CD4-positive, alpha-beta T cell (primary cell): Measurements from ENCODE around the gene TSPAN15. TPM values are rescaled to one million over a fixed set of nuclear protein-coding genes. Genes with fewer than 3 reads are reported as not detected.

Source experiments
- ATAC-seq: fragments of 200-7000 bp; cut with Tn5 transposase; one replicate; pipeline ENCODE4 v1.10.0; 2022; ENCODE audit warnings: mild to moderate bottlenecking; ENCODE audit not compliant: poor library complexity
- CTCF ChIA-PET: fragments of 350-600 bp; sonication (Branson Sonifier 250); formaldehyde crosslinking; loops from one replicate; lab custom pipeline; 2021; ENCODE audit warnings: antibody characterized with exemption, inconsistent platforms; lab: Charles Lee
- POLR2A ChIA-PET: fragments of 350-600 bp; sonication (Branson Sonifier 250); formaldehyde crosslinking; loops from one replicate; lab custom pipeline; 2021; ENCODE audit warnings: antibody characterized with exemption, inconsistent platforms; lab: Charles Lee
- DNase-seq, 14 experiments: peaks; one replicate each; pipeline ENCODE4 v3.0.0-alpha.2; 2013 to 2020; ENCODE audit warnings: mixed read lengths in 2 of 14
- H3K27ac ChIP-seq, 2 donors: one replicate each; pipeline versions ENCODE4 v1.5.1 to v1.7.0; 2013; ENCODE audit warnings: low read length in 2 of 2, low read depth in 1 of 2, mild to moderate bottlenecking in 1 of 2
- H3K27me3 ChIP-seq, 2 experiments: 1 replicate in 1 of 2; 2 replicates in 1 of 2; pipeline versions ENCODE4 v1.6.1 to v1.7.0; 2013; ENCODE audit warnings: low read length in 2 of 2, control low read depth in 1 of 2, mild to moderate bottlenecking in 1 of 2, moderate library complexity in 1 of 2; ENCODE audit not compliant: insufficient read depth in 2 of 2, control insufficient read depth in 1 of 2
- H3K36me3 ChIP-seq: one replicate; pipeline ENCODE4 v1.6.1; 2013; ENCODE audit warnings: low read length, control low read depth; ENCODE audit not compliant: insufficient read depth
- H3K4me1 ChIP-seq: one replicate; pipeline ENCODE4 v1.6.1; 2013; ENCODE audit warnings: low read length, control low read depth; ENCODE audit not compliant: insufficient read depth
- H3K4me3 ChIP-seq: one replicate; pipeline ENCODE4 v1.5.1; 2013; ENCODE audit warnings: mild to moderate bottlenecking, low read length, moderate library complexity
- H3K9me3 ChIP-seq, 2 experiments: 1 replicate in 1 of 2; 2 replicates in 1 of 2; pipeline versions ENCODE4 v1.6.1 to v1.7.0; 2013; ENCODE audit warnings: low read length in 2 of 2, mild to moderate bottlenecking in 2 of 2, control low read depth in 1 of 2, moderate library complexity in 1 of 2; ENCODE audit not compliant: control insufficient read depth in 1 of 2, insufficient read depth in 1 of 2
- H3K27ac Mint-ChIP-seq: one replicate; pipeline ENCODE4 v1.8.0; 2020; ENCODE audit warnings: mixed read lengths
- H3K27me3 Mint-ChIP-seq: one replicate; pipeline ENCODE4 v1.8.0; 2021; ENCODE audit warnings: mixed read lengths
- H3K36me3 Mint-ChIP-seq: one replicate; pipeline ENCODE4 v1.8.0; 2021; ENCODE audit warnings: low read depth, mixed read lengths
- H3K4me1 Mint-ChIP-seq: one replicate; pipeline ENCODE4 v1.8.0; 2021; ENCODE audit warnings: low read depth, mixed read lengths
- H3K4me3 Mint-ChIP-seq: one replicate; pipeline ENCODE4 v1.8.0; 2020; ENCODE audit warnings: mild to moderate bottlenecking, mixed read lengths
- H3K9me3 Mint-ChIP-seq: one replicate; pipeline ENCODE4 v1.8.0; 2020; ENCODE audit warnings: mixed read lengths
- CTCF ChIP-seq: fragments of 200-600 bp; IDR thresholded peaks from one replicate; pipeline ENCODE4 v1.8.0; 2022; ENCODE audit warnings: antibody characterized with exemption, mild to moderate bottlenecking
- intact Hi-C, 2 experiments: fragments of 100-400 bp; cut with DNase I in 1 of 2; cut with micrococcal nuclease in 1 of 2; formaldehyde crosslinking; loops; one replicate each; pipeline versions ENCODE4 v1.15.1 to v1.9.0; 2023 to 2025; cut with DNase I, micrococcal nuclease
- total RNA-seq, 174 experiments: library from RNA in 2 of 174; stranded (reverse) in 2 of 174; gene quantifications; one replicate each; pipeline ENCODE4 v1.2.3 and lab custom pipeline; 2021 to 2026

TSPAN15 gene
- total RNA-seq, 2 experiments from 2014 or later = 2.2 to 2.5 TPM

- H3K27me3 Mint-ChIP-seq = peaks cover 33% of the 10 kb centered on the region
- no peak for DNase-seq
- H3K27ac ChIP-seq = no peak overlapping the region
- H3K36me3 ChIP-seq = no peaks in the 10 kb centered on the region
- no peaks in the 10 kb centered on the region for H3K36me3 Mint-ChIP-seq
- peaks cover 25% of the 10 kb centered on the region for H3K9me3 Mint-ChIP-seq
- no peaks in the 10 kb centered on the region for H3K4me1 Mint-ChIP-seq
- ATAC-seq = no peak
- H3K4me1 ChIP-seq = no peaks in the 10 kb centered on the region
- peaks cover 7 to 24% of the 10 kb centered on the region in 2 experiments for H3K9me3 ChIP-seq
- no peak overlapping the region for H3K4me3 Mint-ChIP-seq
- no peak overlapping the region for H3K27ac Mint-ChIP-seq
- no peak overlapping the region for H3K4me3 ChIP-seq
- peaks cover 8 to 16% of the 10 kb centered on the region in 2 experiments for H3K27me3 ChIP-seq
- intact Hi-C loops = no loop called here
- ChIA-PET POLR2A (no interaction called here), CTCF (no interaction called here)
- no peak for TF ChIP-seq CTCF
These were observed 98.7 kb downstream of the TSPAN15 start for GRCh38 chr10:69549959-69550358.

- Histone ChIP-seq H3K9me3 (peaks cover 7 to 24% of the 10 kb centered on the region in 2 experiments), H3K27me3 (peaks cover 8 to 14% of the 10 kb centered on the region in 2 experiments), H3K4me3 (no peak overlapping the region), H3K27ac (no peak overlapping the region), H3K4me1 (no peaks in the 10 kb centered on the region), H3K36me3 (no peaks in the 10 kb centered on the region)
- ATAC-seq (no peak), DNase-seq (no peak)
- peaks cover 35% of the 10 kb centered on the region for H3K27me3 Mint-ChIP-seq
- H3K27ac Mint-ChIP-seq = no peak overlapping the region
- peaks cover 23% of the 10 kb centered on the region for H3K9me3 Mint-ChIP-seq
- no peaks in the 10 kb centered on the region for H3K4me1 Mint-ChIP-seq
- no peaks in the 10 kb centered on the region for H3K36me3 Mint-ChIP-seq
- CTCF ChIA-PET = interaction anchor here (0.6 kb wide), 1 partner anchor 85 kb away, joined by 4 read pairs; no protein-coding TSS in a partner anchor
- POLR2A ChIA-PET = no interaction called here
- intact Hi-C loops = no loop called here
- no peak overlapping the region for H3K4me3 Mint-ChIP-seq
- no peak for TF ChIP-seq CTCF
These were observed 101.0 kb downstream of the TSPAN15 start for GRCh38 chr10:69552268-69552667.

GRCh38 chr10:69553328-69553727 lies 102.1 kb downstream of the TSPAN15 start:
- ChIA-PET POLR2A (no interaction called here), CTCF (no interaction called here)
- Mint-ChIP-seq H3K9me3 (peaks cover 18% of the 10 kb centered on the region), H3K4me3 (no peak overlapping the region), H3K4me1 (peaks cover 4% of the 10 kb centered on the region), H3K36me3 (no peaks in the 10 kb centered on the region), H3K27me3 (peaks cover 35% of the 10 kb centered on the region), H3K27ac (no peak overlapping the region)
- TF ChIP-seq CTCF = no peak
- Histone ChIP-seq H3K4me1 (peaks cover 3% of the 10 kb centered on the region), H3K4me3 (no peak overlapping the region), H3K27ac (no peak overlapping the region), H3K27me3 (peaks cover 8 to 14% of the 10 kb centered on the region in 2 experiments), H3K9me3 (peaks cover 7 to 24% of the 10 kb centered on the region in 2 experiments), H3K36me3 (no peaks in the 10 kb centered on the region)
- ATAC-seq = no peak
- intact Hi-C loops = no loop called here
- no peak for DNase-seq
